ENCODE measurements around the gene IQCK.

Gene IQCK

GRCh38 chr16:19698480-19699465 is 19.3 kb upstream of the IQCK start:
- no peak for TF ChIP-seq CTCF (IDR thresholded peaks at IDR 0.05; ENCODE audit: low read depth, low read length, missing control alignments)
- no peak overlapping the region for H3K4me3 ChIP-seq (replicated peaks; ENCODE audit: low read depth, low read length)
- DNase-seq (ENCODE audit: extremely low read depth, low read depth), result no peak

- TF ChIP-seq CTCF (IDR thresholded peaks at IDR 0.05; ENCODE audit: low read depth, low read length, missing control alignments), result no peak
- H3K4me3 ChIP-seq (replicated peaks; ENCODE audit: low read depth, low read length), result no peak overlapping the region
- no peak for DNase-seq (ENCODE audit: extremely low read depth, low read depth)
Observed at GRCh38 chr16:19699472-19699871, 18.6 kb upstream of the IQCK start.

- no peak overlapping the region for H3K4me3 ChIP-seq (replicated peaks; ENCODE audit: low read depth, low read length)
- no peak for TF ChIP-seq CTCF (IDR thresholded peaks at IDR 0.05; ENCODE audit: low read depth, low read length, missing control alignments)
- no peak for DNase-seq (ENCODE audit: extremely low read depth, low read depth)
Observed at GRCh38 chr16:19700319-19700781, 17.7 kb upstream of the IQCK start.

- DNase-seq (ENCODE audit: extremely low read depth, low read depth), result no peak
- TF ChIP-seq CTCF (IDR thresholded peaks at IDR 0.05; ENCODE audit: low read depth, low read length, missing control alignments), result no peak
- H3K4me3 ChIP-seq (replicated peaks; ENCODE audit: low read depth, low read length), result no peak overlapping the region
Observed at GRCh38 chr16:19701091-19701490, 17.0 kb upstream of the IQCK start.

- no peak for DNase-seq (ENCODE audit: extremely low read depth, low read depth)
- no peak overlapping the region for H3K4me3 ChIP-seq (replicated peaks; ENCODE audit: low read depth, low read length)
- TF ChIP-seq CTCF (IDR thresholded peaks at IDR 0.05; ENCODE audit: low read depth, low read length, missing control alignments), result no peak
Observed at GRCh38 chr16:19703172-19703889, 14.7 kb upstream of the IQCK start.

GRCh38 chr16:19704321-19705145 is 13.5 kb upstream of the IQCK start:
- no peak for DNase-seq (ENCODE audit: extremely low read depth, low read depth)
- TF ChIP-seq CTCF (IDR thresholded peaks at IDR 0.05; ENCODE audit: low read depth, low read length, missing control alignments), result no peak
- H3K4me3 ChIP-seq (replicated peaks; ENCODE audit: low read depth, low read length), result no peak overlapping the region

Measured in HFF-Myc (cell line).